ENCODE measurements around the gene KCNQ1. TPM values are rescaled to one million over a fixed set of nuclear protein-coding genes. Genes with fewer than 3 reads are reported as not detected.

KCNQ1 gene
- total RNA-seq, 1 experiment from 2014 or later: 2.5 TPM

DNA sequence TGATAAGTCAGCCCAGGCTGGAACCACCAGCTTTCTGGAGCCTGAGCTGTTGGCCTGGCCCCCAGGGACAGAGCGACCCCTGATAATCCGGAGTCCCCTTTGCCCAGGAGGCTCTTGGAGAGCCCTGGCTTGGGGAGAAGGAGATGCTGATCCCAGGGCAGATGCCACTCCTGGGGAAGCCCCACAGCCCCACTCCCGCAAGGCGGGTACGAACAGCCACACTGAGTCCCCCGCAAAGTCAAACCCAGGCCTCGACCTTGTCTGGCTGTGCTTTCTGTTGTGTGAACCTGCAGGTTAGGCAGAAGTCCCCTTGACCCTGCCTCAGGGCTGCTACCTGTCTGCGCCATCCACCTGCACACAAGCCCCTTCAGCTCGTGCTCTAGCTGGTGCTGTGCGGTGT is 147.0 kb downstream of the KCNQ1 start:
- no peak for ATAC-seq
- H3K27ac Mint-ChIP-seq: no peak overlapping the region
- no peaks in the 10 kb centered on the region for H3K36me3 Mint-ChIP-seq
- POLR2A ChIA-PET: no interaction called here
- DNase-seq (ENCODE audit: low spot score): no peak
- no peaks in the 10 kb centered on the region for H3K9me3 Mint-ChIP-seq
- H3K4me1 Mint-ChIP-seq: no peaks in the 10 kb centered on the region
- H3K27me3 Mint-ChIP-seq (ENCODE audit: low read depth): peaks cover 99% of the 10 kb centered on the region; the same call in 1 of the 2 replicates
- H3K4me3 Mint-ChIP-seq: no peak overlapping the region
- CTCF ChIA-PET: no interaction called here
- no peak for TF ChIP-seq GABPB1 (CRISPR knock-in tag; IDR thresholded peaks at IDR 0.05)
- no peak for TF ChIP-seq IRF2 (CRISPR knock-in tag; IDR thresholded peaks at IDR 0.05; ENCODE audit: borderline replicate concordance, low read depth)
- no peak for TF ChIP-seq SMAD3 (CRISPR knock-in tag; IDR thresholded peaks at IDR 0.05; ENCODE audit: borderline replicate concordance)
- no peak for TF ChIP-seq ZNF232 (CRISPR knock-in tag; IDR thresholded peaks at IDR 0.05)
- TF ChIP-seq, protein P1, sequence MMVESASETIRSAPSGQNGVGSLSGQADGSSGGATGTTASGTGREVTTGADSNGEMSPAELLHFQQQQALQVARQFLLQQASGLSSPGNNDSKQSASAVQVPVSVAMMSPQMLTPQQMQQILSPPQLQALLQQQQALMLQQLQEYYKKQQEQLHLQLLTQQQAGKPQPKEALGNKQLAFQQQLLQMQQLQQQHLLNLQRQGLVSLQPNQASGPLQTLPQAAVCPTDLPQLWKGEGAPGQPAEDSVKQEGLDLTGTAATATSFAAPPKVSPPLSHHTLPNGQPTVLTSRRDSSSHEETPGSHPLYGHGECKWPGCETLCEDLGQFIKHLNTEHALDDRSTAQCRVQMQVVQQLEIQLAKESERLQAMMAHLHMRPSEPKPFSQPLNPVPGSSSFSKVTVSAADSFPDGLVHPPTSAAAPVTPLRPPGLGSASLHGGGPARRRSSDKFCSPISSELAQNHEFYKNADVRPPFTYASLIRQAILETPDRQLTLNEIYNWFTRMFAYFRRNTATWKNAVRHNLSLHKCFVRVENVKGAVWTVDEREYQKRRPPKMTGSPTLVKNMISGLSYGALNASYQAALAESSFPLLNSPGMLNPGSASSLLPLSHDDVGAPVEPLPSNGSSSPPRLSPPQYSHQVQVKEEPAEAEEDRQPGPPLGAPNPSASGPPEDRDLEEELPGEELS (CRISPR knock-in tag; IDR thresholded peaks at IDR 0.05): no peak
- no peak for TF ChIP-seq MYBL2 (CRISPR knock-in tag; IDR thresholded peaks at IDR 0.05)
- no peak for TF ChIP-seq TP53 (CRISPR knock-in tag; IDR thresholded peaks at IDR 0.05)
- TF ChIP-seq CREB1 (CRISPR knock-in tag; IDR thresholded peaks at IDR 0.05): no peak
- TF ChIP-seq HMGA2 (CRISPR knock-in tag; IDR thresholded peaks at IDR 0.05): no peak
- TF ChIP-seq, protein P2, sequence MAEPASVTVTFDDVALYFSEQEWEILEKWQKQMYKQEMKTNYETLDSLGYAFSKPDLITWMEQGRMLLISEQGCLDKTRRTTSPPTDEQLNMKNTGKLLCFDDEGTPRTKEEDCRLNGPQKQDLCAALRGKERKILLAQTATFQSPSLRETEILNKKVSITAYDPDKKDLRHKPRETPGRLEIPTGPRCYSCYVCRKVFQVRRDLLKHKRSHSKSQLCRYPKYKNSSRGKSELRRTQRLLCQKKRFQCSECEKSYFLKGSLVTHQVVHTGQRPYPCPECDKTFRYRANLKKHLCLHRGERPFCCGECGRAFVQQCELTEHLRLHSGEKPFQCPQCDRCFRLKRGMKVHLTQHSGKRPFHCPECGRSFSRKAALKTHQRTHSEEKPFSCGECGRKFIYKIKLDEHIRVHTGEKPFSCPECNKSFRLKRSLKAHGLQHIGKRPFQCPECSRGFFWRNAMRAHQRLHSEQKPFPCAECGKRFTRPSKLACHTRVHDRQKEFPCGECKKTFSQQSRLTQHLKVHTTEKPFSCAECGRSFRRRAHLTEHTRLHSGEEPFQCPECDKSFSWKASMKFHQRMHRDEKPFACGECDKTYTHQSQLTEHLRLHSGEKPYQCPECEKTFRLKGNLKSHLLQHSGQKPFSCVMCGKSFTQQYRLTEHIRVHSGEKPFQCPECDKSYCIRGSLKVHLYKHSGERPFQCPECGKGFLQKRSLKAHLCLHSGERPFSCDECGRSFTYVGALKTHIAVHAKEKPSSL (CRISPR knock-in tag; conservative IDR thresholded peaks at IDR 0.05): no peak
- TF ChIP-seq, protein P3, sequence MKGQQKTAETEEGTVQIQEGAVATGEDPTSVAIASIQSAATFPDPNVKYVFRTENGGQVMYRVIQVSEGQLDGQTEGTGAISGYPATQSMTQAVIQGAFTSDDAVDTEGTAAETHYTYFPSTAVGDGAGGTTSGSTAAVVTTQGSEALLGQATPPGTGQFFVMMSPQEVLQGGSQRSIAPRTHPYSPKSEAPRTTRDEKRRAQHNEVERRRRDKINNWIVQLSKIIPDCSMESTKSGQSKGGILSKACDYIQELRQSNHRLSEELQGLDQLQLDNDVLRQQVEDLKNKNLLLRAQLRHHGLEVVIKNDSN (CRISPR knock-in tag; IDR thresholded peaks at IDR 0.05): no peak

DNA sequence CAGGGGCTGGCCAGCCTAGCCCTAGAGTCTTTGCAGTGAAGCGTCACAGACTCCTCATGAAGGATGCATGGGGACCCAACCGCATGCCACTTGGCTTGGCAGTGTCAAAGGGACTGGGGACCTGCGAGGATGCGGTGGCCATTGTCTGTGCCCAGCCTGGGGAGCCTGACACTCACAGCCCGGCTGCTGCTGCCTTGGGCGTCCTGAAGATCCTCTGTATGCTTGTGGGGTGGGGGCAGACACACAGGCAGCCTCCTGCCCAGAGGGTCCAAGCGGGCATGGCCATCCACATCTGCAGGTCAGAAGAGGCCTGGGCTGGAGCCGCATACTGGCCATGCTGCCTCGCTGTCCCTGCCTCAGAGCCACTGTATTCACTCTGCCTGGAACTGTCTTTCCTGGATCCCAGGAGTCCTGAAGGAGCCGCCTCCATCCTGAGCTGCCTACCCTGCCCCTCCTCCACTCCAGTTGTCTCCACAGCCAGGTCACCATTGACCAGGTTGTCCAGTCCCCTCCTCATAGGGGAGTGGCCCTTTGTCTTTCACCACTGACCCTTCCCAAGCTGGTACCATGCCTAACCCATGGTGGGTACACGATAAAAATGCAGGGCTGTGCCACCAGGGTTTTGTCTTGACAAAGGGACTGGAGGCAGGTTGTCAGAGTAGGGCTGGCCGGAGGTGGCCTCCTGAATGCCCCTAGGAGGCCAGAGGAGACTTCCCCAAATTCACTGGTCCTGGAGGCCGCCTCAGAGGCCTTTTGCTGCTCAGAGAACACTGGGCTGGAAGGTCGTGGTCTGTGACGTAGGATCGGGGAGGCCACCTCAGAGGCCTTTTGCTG is 148.0 kb downstream of the KCNQ1 start:
- H3K27ac Mint-ChIP-seq: no peak overlapping the region
- H3K36me3 Mint-ChIP-seq: peaks cover 7% of the 10 kb centered on the region; the same call in 1 of the 2 replicates
- ATAC-seq: no peak
- TF ChIP-seq ELF4 (CRISPR knock-in tag; IDR thresholded peaks at IDR 0.05; ENCODE audit: low read depth) (no peak), MXD4 (CRISPR knock-in tag; IDR thresholded peaks at IDR 0.05; ENCODE audit: borderline replicate concordance) (no peak), GTF2I (CRISPR knock-in tag; conservative IDR thresholded peaks at IDR 0.05) (no peak)
- TF ChIP-seq, protein P4, sequence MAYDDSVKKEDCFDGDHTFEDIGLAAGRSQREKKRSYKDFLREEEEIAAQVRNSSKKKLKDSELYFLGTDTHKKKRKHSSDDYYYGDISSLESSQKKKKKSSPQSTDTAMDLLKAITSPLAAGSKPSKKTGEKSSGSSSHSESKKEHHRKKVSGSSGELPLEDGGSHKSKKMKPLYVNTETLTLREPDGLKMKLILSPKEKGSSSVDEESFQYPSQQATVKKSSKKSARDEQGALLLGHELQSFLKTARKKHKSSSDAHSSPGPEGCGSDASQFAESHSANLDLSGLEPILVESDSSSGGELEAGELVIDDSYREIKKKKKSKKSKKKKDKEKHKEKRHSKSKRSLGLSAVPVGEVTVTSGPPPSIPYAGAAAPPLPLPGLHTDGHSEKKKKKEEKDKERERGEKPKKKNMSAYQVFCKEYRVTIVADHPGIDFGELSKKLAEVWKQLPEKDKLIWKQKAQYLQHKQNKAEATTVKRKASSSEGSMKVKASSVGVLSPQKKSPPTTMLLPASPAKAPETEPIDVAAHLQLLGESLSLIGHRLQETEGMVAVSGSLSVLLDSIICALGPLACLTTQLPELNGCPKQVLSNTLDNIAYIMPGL (CRISPR knock-in tag; IDR thresholded peaks at IDR 0.05): no peak
- TF ChIP-seq, protein P5, sequence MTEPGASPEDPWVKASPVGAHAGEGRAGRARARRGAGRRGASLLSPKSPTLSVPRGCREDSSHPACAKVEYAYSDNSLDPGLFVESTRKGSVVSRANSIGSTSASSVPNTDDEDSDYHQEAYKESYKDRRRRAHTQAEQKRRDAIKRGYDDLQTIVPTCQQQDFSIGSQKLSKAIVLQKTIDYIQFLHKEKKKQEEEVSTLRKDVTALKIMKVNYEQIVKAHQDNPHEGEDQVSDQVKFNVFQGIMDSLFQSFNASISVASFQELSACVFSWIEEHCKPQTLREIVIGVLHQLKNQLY (CRISPR knock-in tag; IDR thresholded peaks at IDR 0.05): no peak
- POLR2A ChIA-PET: no interaction called here
- H3K4me1 Mint-ChIP-seq: no peaks in the 10 kb centered on the region
- H3K9me3 Mint-ChIP-seq: peaks cover 8% of the 10 kb centered on the region
- H3K27me3 Mint-ChIP-seq (ENCODE audit: low read depth): peaks cover 99% of the 10 kb centered on the region; the same call in 1 of the 2 replicates
- no peak for DNase-seq (ENCODE audit: low spot score)
- CTCF ChIA-PET: no interaction called here
- H3K4me3 Mint-ChIP-seq: no peak overlapping the region

Measured in WTC11 (cell line).